H9 (cell line): ENCODE measurements around the gene SLC6A18. TPM values are rescaled to one million over a fixed set of nuclear protein-coding genes. Genes with fewer than 3 reads are reported as not detected.

Experiments used
- DNase-seq: peaks from one replicate; pipeline ENCODE4 v3.0.0-alpha.2; 2017
- H2AFZ ChIP-seq: one replicate; pipeline ENCODE4 v1.6.1; 2013; ENCODE audit warnings: mild to moderate bottlenecking, low read length, control low read depth, moderate library complexity
- H2AK5ac ChIP-seq: 2 replicates; pipeline ENCODE4 v1.6.1; 2013; ENCODE audit warnings: low read length, control low read depth, mixed read lengths; ENCODE audit not compliant: insufficient read length
- H2BK120ac ChIP-seq: one replicate; pipeline ENCODE4 v1.6.1; 2013; ENCODE audit warnings: low read depth, mild to moderate bottlenecking, low read length, control low read depth, inconsistent platforms; ENCODE audit not compliant: poor library complexity, severe bottlenecking
- H2BK12ac ChIP-seq: 2 replicates; pipeline ENCODE4 v1.6.1; 2013; ENCODE audit warnings: low read length, control low read depth, mixed read lengths, low read depth; ENCODE audit not compliant: insufficient read length
- H2BK15ac ChIP-seq: 2 replicates; pipeline ENCODE4 v1.6.1; 2013; ENCODE audit warnings: low read depth, low read length, control low read depth
- H2BK20ac ChIP-seq: one replicate; pipeline ENCODE4 v1.6.1; 2013; ENCODE audit warnings: low read depth, mild to moderate bottlenecking, low read length, control low read depth, inconsistent platforms; ENCODE audit not compliant: poor library complexity, severe bottlenecking
- H2BK5ac ChIP-seq: 2 replicates; pipeline ENCODE4 v1.6.1; 2013; ENCODE audit warnings: low read length, control low read depth, mixed read lengths; ENCODE audit not compliant: insufficient read length
- H3K14ac ChIP-seq: 2 replicates; pipeline ENCODE4 v1.6.1; 2013; ENCODE audit warnings: low read length, control low read depth; ENCODE audit not compliant: insufficient read depth
- H3K18ac ChIP-seq: 2 replicates; pipeline ENCODE4 v1.6.1; 2013; ENCODE audit warnings: low read depth, mild to moderate bottlenecking, mixed read lengths, low read length, control low read depth; ENCODE audit not compliant: insufficient read length
- H3K23ac ChIP-seq: 2 replicates; pipeline ENCODE4 v1.6.1; 2013; ENCODE audit warnings: low read length, control low read depth, mixed read lengths, low read depth; ENCODE audit not compliant: insufficient read length
- H3K23me2 ChIP-seq: 2 replicates; pipeline ENCODE4 v1.6.1; 2013; ENCODE audit warnings: low read depth, mild to moderate bottlenecking, mixed read lengths, low read length, control low read depth; ENCODE audit not compliant: insufficient read length, poor library complexity, severe bottlenecking
- H3K27ac ChIP-seq: 2 replicates; pipeline ENCODE4 v1.5.1; 2013; ENCODE audit warnings: low read length, control low read depth, mixed read lengths, low read depth; ENCODE audit not compliant: insufficient read length
- H3K27me3 ChIP-seq: 2 replicates; pipeline ENCODE4 v1.6.1; 2013; ENCODE audit warnings: low read length, control low read depth, inconsistent platforms; ENCODE audit not compliant: insufficient read depth
- H3K4ac ChIP-seq: 2 replicates; pipeline ENCODE4 v1.6.1; 2013; ENCODE audit warnings: low read depth, mild to moderate bottlenecking, control low read depth, inconsistent platforms, low read length, moderate library complexity
- H3K4me1 ChIP-seq: 2 replicates; pipeline ENCODE4 v1.6.1; 2013; ENCODE audit warnings: low read length, control low read depth, inconsistent platforms; ENCODE audit not compliant: insufficient read depth
- H3K4me2 ChIP-seq: 2 replicates; pipeline ENCODE4 v1.6.1; 2013; ENCODE audit warnings: low read length, control low read depth, mixed read lengths; ENCODE audit not compliant: insufficient read length, insufficient read depth
- H3K56ac ChIP-seq: 2 replicates; pipeline ENCODE4 v1.6.1; 2013; ENCODE audit warnings: low read depth, mild to moderate bottlenecking, mixed read lengths, low read length, control low read depth; ENCODE audit not compliant: insufficient read length
- H3K79me1 ChIP-seq: 2 replicates; pipeline ENCODE4 v1.6.1; 2013; ENCODE audit warnings: low read depth, mild to moderate bottlenecking, moderate library complexity, low read length, control low read depth, inconsistent platforms; ENCODE audit not compliant: insufficient read depth, poor library complexity, severe bottlenecking
- H3K79me2 ChIP-seq: 2 replicates; pipeline ENCODE4 v1.6.1; 2013; ENCODE audit warnings: low read length, control low read depth, inconsistent platforms; ENCODE audit not compliant: insufficient read depth
- H3K9ac ChIP-seq: 2 replicates; pipeline ENCODE4 v1.6.1; 2013; ENCODE audit warnings: low read length, control low read depth, mixed read lengths; ENCODE audit not compliant: insufficient read length; ENCODE audit errors: extremely low read depth
- H3K9me3 ChIP-seq: one replicate; pipeline ENCODE4 v1.6.1; 2013; ENCODE audit warnings: low read depth, low read length, inconsistent platforms; ENCODE audit not compliant: control insufficient read depth
- H3T11ph ChIP-seq: one replicate; pipeline ENCODE4 v1.6.1; 2013; ENCODE audit warnings: mild to moderate bottlenecking, low read length, control low read depth, inconsistent platforms
- H4K20me1 ChIP-seq: one replicate; pipeline ENCODE4 v1.6.1; 2013; ENCODE audit not compliant: control insufficient read depth, insufficient read length, insufficient read depth
- H4K5ac ChIP-seq: 2 replicates; pipeline ENCODE4 v1.6.1; 2013; ENCODE audit warnings: low read depth, mild to moderate bottlenecking, mixed read lengths, low read length, control low read depth; ENCODE audit not compliant: insufficient read length
- H4K8ac ChIP-seq: replicated peaks from 2 replicates; pipeline ENCODE4 v1.6.1; 2013; ENCODE audit warnings: low read length, control low read depth, mixed read lengths, low read depth; ENCODE audit not compliant: insufficient read length
- H4K91ac ChIP-seq: 2 replicates; pipeline ENCODE4 v1.6.1; 2013; ENCODE audit warnings: low read depth, mild to moderate bottlenecking, moderate library complexity, mixed read lengths, low read length, control low read depth; ENCODE audit not compliant: insufficient read length
- H3K27ac Mint-ChIP-seq, 3 experiments: 2 replicates in 2 of 3; 3 replicates in 1 of 3; pipeline ENCODE4 v1.8.0; 2020 to 2021; ENCODE audit warnings: mixed read lengths in 3 of 3, mild to moderate bottlenecking in 1 of 3, moderate library complexity in 1 of 3
- H3K27me3 Mint-ChIP-seq: 2 replicates; pipeline ENCODE4 v1.8.0; 2021; ENCODE audit warnings: low read depth, mild to moderate bottlenecking, moderate library complexity, mixed read lengths
- H3K36me3 Mint-ChIP-seq, 3 experiments: 2 replicates in 2 of 3; 3 replicates in 1 of 3; pipeline ENCODE4 v1.8.0; 2020 to 2021; ENCODE audit warnings: low read depth in 3 of 3, mixed read lengths in 3 of 3; ENCODE audit not compliant: insufficient read depth in 1 of 3
- H3K4me1 Mint-ChIP-seq, 2 experiments: 2 replicates each; pipeline ENCODE4 v1.8.0; 2020; ENCODE audit warnings: mixed read lengths in 2 of 2
- H3K4me3 Mint-ChIP-seq, 2 experiments: 2 replicates in 1 of 2; 3 replicates in 1 of 2; pipeline ENCODE4 v1.8.0; 2020 to 2021; ENCODE audit warnings: mild to moderate bottlenecking in 2 of 2, mixed read lengths in 2 of 2, moderate library complexity in 1 of 2
- H3K9me3 Mint-ChIP-seq, 2 experiments: 2 replicates in 1 of 2; 3 replicates in 1 of 2; pipeline ENCODE4 v1.8.0; 2020; ENCODE audit warnings: mild to moderate bottlenecking in 2 of 2, mixed read lengths in 2 of 2, moderate library complexity in 1 of 2
- WGBS: extraction: QIAGEN DNeasy Blood & Tissue Kit; methylation state at CpG from one replicate; pipeline ENCODE4 v1.1.7; 2013; ENCODE audit warnings: missing lambda C conversion rate, low lambda C conversion rate, mixed read lengths; ENCODE audit not compliant: insufficient read length; ENCODE audit errors: extremely low coverage; 5-methylcytosine and 5-hydroxymethylcytosine counted together
- total RNA-seq: library from RNA; stranded (reverse); gene quantifications from 2 replicates; pipeline ENCODE4 v1.2.1, GENCODE V29; 2021
- TF ChIP-seq, protein P1 (sequence below): fragments of 200-600 bp; sonication (generic); conservative IDR thresholded peaks from 3 replicates; pipeline ENCODE4 v1.8.0; 2021; ENCODE audit warnings: antibody characterized with exemption, mild to moderate bottlenecking

SLC6A18 gene
- total RNA-seq, 1 experiment from 2014 or later = not detected

DNA sequence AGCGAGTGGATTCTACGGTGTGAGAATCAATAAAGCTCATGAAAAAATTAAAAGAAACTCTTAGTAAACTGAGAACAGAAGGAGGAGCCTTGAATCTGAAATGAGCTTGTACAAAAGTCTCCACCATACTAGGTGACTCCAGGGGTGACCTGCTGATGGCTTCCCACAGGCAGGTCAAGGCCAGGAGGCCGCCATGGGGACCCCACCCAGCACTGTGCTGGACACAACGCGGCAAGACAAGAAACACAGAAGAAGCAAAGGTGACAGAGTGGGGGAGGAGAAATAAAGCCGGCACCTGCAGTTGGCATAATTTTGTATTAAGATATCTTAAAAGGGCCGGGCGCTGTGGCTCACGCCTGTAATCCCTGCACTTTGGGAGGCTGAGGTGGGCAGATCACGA, 35.9 kb upstream of the SLC6A18 start:
- no peak overlapping the region for H2BK5ac ChIP-seq
- H3K18ac ChIP-seq = no peak overlapping the region
- H3K9me3 Mint-ChIP-seq = no peaks in the 10 kb centered on the region
- H3K79me1 ChIP-seq = no peaks in the 10 kb centered on the region
- H3K23ac ChIP-seq = no peak overlapping the region
- no peaks in the 10 kb centered on the region for H4K20me1 ChIP-seq
- no peak overlapping the region for H2BK20ac ChIP-seq
- no peak overlapping the region for H3K27ac ChIP-seq
- H3K27me3 ChIP-seq = no peaks in the 10 kb centered on the region
- H3T11ph ChIP-seq = no peak overlapping the region
- no peak overlapping the region for H2AK5ac ChIP-seq
- H3K9ac ChIP-seq = no peak overlapping the region
- no peak overlapping the region for H3K4ac ChIP-seq
- H2BK15ac ChIP-seq = no peak overlapping the region
- H3K4me1 ChIP-seq = no peaks in the 10 kb centered on the region
- no peak overlapping the region for H4K91ac ChIP-seq
- H4K5ac ChIP-seq = no peak overlapping the region
- H3K27ac Mint-ChIP-seq = no peak overlapping the region
- H4K8ac ChIP-seq = no peak overlapping the region
- peaks cover 20% of the 10 kb centered on the region for H3K27me3 Mint-ChIP-seq
- H2AFZ ChIP-seq = no peak overlapping the region
- no peaks in the 10 kb centered on the region for H3K9me3 ChIP-seq
- H3K4me2 ChIP-seq = no peak overlapping the region
- H3K23me2 ChIP-seq = no peaks in the 10 kb centered on the region
- TF ChIP-seq, protein P1, sequence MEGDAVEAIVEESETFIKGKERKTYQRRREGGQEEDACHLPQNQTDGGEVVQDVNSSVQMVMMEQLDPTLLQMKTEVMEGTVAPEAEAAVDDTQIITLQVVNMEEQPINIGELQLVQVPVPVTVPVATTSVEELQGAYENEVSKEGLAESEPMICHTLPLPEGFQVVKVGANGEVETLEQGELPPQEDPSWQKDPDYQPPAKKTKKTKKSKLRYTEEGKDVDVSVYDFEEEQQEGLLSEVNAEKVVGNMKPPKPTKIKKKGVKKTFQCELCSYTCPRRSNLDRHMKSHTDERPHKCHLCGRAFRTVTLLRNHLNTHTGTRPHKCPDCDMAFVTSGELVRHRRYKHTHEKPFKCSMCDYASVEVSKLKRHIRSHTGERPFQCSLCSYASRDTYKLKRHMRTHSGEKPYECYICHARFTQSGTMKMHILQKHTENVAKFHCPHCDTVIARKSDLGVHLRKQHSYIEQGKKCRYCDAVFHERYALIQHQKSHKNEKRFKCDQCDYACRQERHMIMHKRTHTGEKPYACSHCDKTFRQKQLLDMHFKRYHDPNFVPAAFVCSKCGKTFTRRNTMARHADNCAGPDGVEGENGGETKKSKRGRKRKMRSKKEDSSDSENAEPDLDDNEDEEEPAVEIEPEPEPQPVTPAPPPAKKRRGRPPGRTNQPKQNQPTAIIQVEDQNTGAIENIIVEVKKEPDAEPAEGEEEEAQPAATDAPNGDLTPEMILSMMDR = no peak
- no peaks in the 10 kb centered on the region for H3K36me3 Mint-ChIP-seq
- no peak overlapping the region for H3K4me3 Mint-ChIP-seq
- H3K79me2 ChIP-seq = no peaks in the 10 kb centered on the region
- no peak overlapping the region for H3K56ac ChIP-seq
- H3K14ac ChIP-seq = no peak overlapping the region
- H2BK12ac ChIP-seq = no peak overlapping the region
- no CpG with 5 or more reads among the region's 10 CpGs for WGBS
- no peak for DNase-seq
- H2BK120ac ChIP-seq = no peak overlapping the region
- peaks cover 3 to 8% of the 10 kb centered on the region in 2 experiments; a peak in 2 of 4 replicates for H3K4me1 Mint-ChIP-seq
